ENCODE data around the gene LTBP1.
A peak's percentile ranks its signal among the peaks of the same experiment; 100 is the strongest.

Gene LTBP1

GRCh38 chr2:33068261-33068660, 121.5 kb downstream of the LTBP1 start:
- TF ChIP-seq CTCF (IDR thresholded peaks at IDR 0.05; ENCODE audit: low read depth, low read length, missing control alignments), result no peak

GRCh38 chr2:33069894-33070651, 123.3 kb downstream of the LTBP1 start:
- in situ Hi-C loops (cut with HindIII; ENCODE audit: low sequenced_read_pairs), result no loop called here
- TF ChIP-seq CTCF (IDR thresholded peaks at IDR 0.05; ENCODE audit: low read depth, low read length, missing control alignments), result no peak
- DNase-seq (ENCODE audit: low read depth), result peak; percentile 98
- no peak overlapping the region for H3K4me3 ChIP-seq (ENCODE audit: low read depth, low read length)

More at GRCh38 chr2:33068261-33068660, 121.5 kb downstream of the LTBP1 start:
- DNase-seq (ENCODE audit: low read depth), result no peak
- no peak overlapping the region for H3K4me3 ChIP-seq (ENCODE audit: low read depth, low read length)
- in situ Hi-C loops (cut with HindIII; ENCODE audit: low sequenced_read_pairs), result no loop called here

GRCh38 chr2:33071591-33071990, 124.8 kb downstream of the LTBP1 start:
- no peak for TF ChIP-seq CTCF (IDR thresholded peaks at IDR 0.05; ENCODE audit: low read depth, low read length, missing control alignments)
- H3K4me3 ChIP-seq (ENCODE audit: low read depth, low read length), result no peak overlapping the region
- DNase-seq (ENCODE audit: low read depth), result no peak
- in situ Hi-C loops (cut with HindIII; ENCODE audit: low sequenced_read_pairs), result no loop called here

GRCh38 chr2:33072614-33073013, 125.9 kb downstream of the LTBP1 start:
- no peak for DNase-seq (ENCODE audit: low read depth)
- H3K4me3 ChIP-seq (ENCODE audit: low read depth, low read length), result no peak overlapping the region
- in situ Hi-C loops (cut with HindIII; ENCODE audit: low sequenced_read_pairs), result no loop called here
- TF ChIP-seq CTCF (IDR thresholded peaks at IDR 0.05; ENCODE audit: low read depth, low read length, missing control alignments), result no peak

GRCh38 chr2:33073018-33073417, 126.3 kb downstream of the LTBP1 start:
- no peak for DNase-seq (ENCODE audit: low read depth)
- in situ Hi-C loops (cut with HindIII; ENCODE audit: low sequenced_read_pairs), result no loop called here
- no peak for TF ChIP-seq CTCF (IDR thresholded peaks at IDR 0.05; ENCODE audit: low read depth, low read length, missing control alignments)
- no peak overlapping the region for H3K4me3 ChIP-seq (ENCODE audit: low read depth, low read length)

GRCh38 chr2:33074197-33074596, 127.4 kb downstream of the LTBP1 start:
- in situ Hi-C loops (cut with HindIII; ENCODE audit: low sequenced_read_pairs), result no loop called here
- TF ChIP-seq CTCF (IDR thresholded peaks at IDR 0.05; ENCODE audit: low read depth, low read length, missing control alignments), result no peak

More at GRCh38 chr2:33074197-33074596, 127.4 kb downstream of the LTBP1 start:
- H3K4me3 ChIP-seq (ENCODE audit: low read depth, low read length), result no peak overlapping the region
- no peak for DNase-seq (ENCODE audit: low read depth)

All from astrocyte of the cerebellum (primary cell).